GM12891 (cell line): ENCODE measurements around the gene CACNA1G.

Experiments
- PAX5 ChIP-seq: IDR thresholded peaks from 2 replicates; pipeline ENCODE4 v1.6.1; 2011; ENCODE audit warnings: low read length, moderate library complexity, mild to moderate bottlenecking; ENCODE audit not compliant: insufficient read depth, severe bottlenecking
- POLR2A ChIP-seq: IDR thresholded peaks from 2 replicates; pipeline ENCODE4 v1.6.1; 2011; ENCODE audit warnings: low read depth, low read length, control low read depth
- POLR2AphosphoS5 ChIP-seq: IDR thresholded peaks from 2 replicates; pipeline ENCODE4 v1.6.1; 2011; ENCODE audit warnings: low read depth, low read length, control low read depth
- TAF1 ChIP-seq: IDR thresholded peaks from 2 replicates; pipeline ENCODE4 v1.6.1; 2011; ENCODE audit warnings: low read depth, low read length, control low read depth

DNA sequence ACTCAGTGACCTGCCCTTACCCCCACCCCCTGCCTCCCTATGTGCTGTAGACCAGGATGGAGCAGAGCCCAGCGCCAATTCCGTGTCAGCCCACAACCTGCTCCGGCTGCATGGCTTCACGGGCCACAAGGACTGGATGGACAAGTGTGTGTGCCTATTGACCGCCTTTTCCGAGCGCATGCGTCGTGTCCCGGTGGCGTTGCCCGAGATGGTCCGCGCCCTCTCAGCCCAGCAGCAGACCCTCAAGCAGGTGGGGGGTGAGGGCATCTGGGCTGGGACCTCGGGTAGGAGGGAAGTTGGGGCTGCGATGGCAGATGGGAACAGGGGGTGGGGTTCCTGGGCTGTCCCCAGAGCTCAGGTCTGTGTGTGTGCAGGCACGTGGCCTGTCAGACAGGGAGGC is 6.3 kb upstream of the CACNA1G start:
- TF ChIP-seq TAF1 (no peak), POLR2AphosphoS5 (no peak), POLR2A (no peak), PAX5 (no peak)
